Fibroblast of peridontal ligament (primary cell): Measurements from ENCODE around the gene USP34.
"Not testable (repeated sequence)": the region's sequence is repeated elsewhere in the genome, so short reads cannot be mapped to it uniquely, and the experiment has no call there.

Source experiments
- DNase-seq: peaks from one replicate; pipeline ENCODE4 v3.0.0-alpha.2; 2010; ENCODE audit errors: extremely low read depth

USP34 gene

GRCh38 chr2:61157371-61158003, 313.4 kb downstream of the USP34 start:
- no peak for DNase-seq

- DNase-seq: peak; percentile 40
Observed at GRCh38 chr2:61151436-61151835, 319.5 kb downstream of the USP34 start.

- DNase-seq: no peak
Observed at GRCh38 chr2:61149074-61149473, 321.8 kb downstream of the USP34 start.

- DNase-seq: not testable (repeated sequence)
Observed at GRCh38 chr2:61148091-61148490, 322.8 kb downstream of the USP34 start.

- DNase-seq: no peak
Observed at GRCh38 chr2:61145990-61146389, 324.9 kb downstream of the USP34 start.

GRCh38 chr2:61144697-61145268, 326.1 kb downstream of the USP34 start:
- peak; percentile 99 for DNase-seq

GRCh38 chr2:61141151-61141550, 329.7 kb downstream of the USP34 start:
- DNase-seq: no peak

GRCh38 chr2:61138859-61139258, 332.0 kb downstream of the USP34 start:
- DNase-seq: no peak
